Trophoblast cell (in vitro differentiated cells and primary cell): Measurements from ENCODE around the gene VSX2.

Experiments
- DNase-seq, 2 donors: peaks; one replicate each; pipeline ENCODE4 v3.0.0-alpha.2; 2016
- H2AFZ ChIP-seq: 2 replicates; pipeline ENCODE4 v1.6.1; 2013; ENCODE audit warnings: low read length, moderate library complexity, mild to moderate bottlenecking; ENCODE audit not compliant: insufficient read depth, poor library complexity
- H2AK5ac ChIP-seq: 2 replicates; pipeline ENCODE4 v1.6.1; 2013; ENCODE audit warnings: mild to moderate bottlenecking, low read length
- H2BK120ac ChIP-seq: 2 replicates; pipeline ENCODE4 v1.6.1; 2013; ENCODE audit warnings: low read length, mild to moderate bottlenecking, moderate library complexity; ENCODE audit not compliant: insufficient read depth, poor library complexity
- H2BK12ac ChIP-seq: 2 replicates; pipeline ENCODE4 v1.6.1; 2013; ENCODE audit warnings: mild to moderate bottlenecking, low read length, moderate library complexity
- H2BK5ac ChIP-seq: 2 replicates; pipeline ENCODE4 v1.6.1; 2013; ENCODE audit warnings: low read length, low read depth, moderate library complexity, mild to moderate bottlenecking; ENCODE audit not compliant: poor library complexity
- H3K14ac ChIP-seq: 2 replicates; pipeline ENCODE4 v1.6.1; 2013; ENCODE audit warnings: mild to moderate bottlenecking, low read length
- H3K18ac ChIP-seq: 2 replicates; pipeline ENCODE4 v1.6.1; 2013; ENCODE audit warnings: mild to moderate bottlenecking, low read length
- H3K23ac ChIP-seq: 2 replicates; pipeline ENCODE4 v1.6.1; 2013; ENCODE audit warnings: low read length
- H3K27ac ChIP-seq: 2 replicates; pipeline ENCODE4 v1.5.1; 2013; ENCODE audit warnings: low read depth, mild to moderate bottlenecking, inconsistent platforms, low read length, moderate library complexity
- H3K27me3 ChIP-seq: 2 replicates; pipeline ENCODE4 v1.6.1; 2013; ENCODE audit warnings: inconsistent platforms, mild to moderate bottlenecking, low read length, moderate library complexity; ENCODE audit not compliant: insufficient read depth
- H3K36me3 ChIP-seq, 2 experiments: 1 replicate in 1 of 2; 2 replicates in 1 of 2; pipeline ENCODE4 v1.6.1; 2013; ENCODE audit warnings: low read length in 2 of 2, mild to moderate bottlenecking in 2 of 2, moderate library complexity in 1 of 2; ENCODE audit not compliant: insufficient read depth in 2 of 2, control insufficient read depth in 1 of 2
- H3K4ac ChIP-seq: 2 replicates; pipeline ENCODE4 v1.6.1; 2013; ENCODE audit warnings: low read depth, mild to moderate bottlenecking, low read length, moderate library complexity
- H3K4me1 ChIP-seq, 2 experiments: 1 replicate in 1 of 2; 2 replicates in 1 of 2; pipeline ENCODE4 v1.6.1; 2013; ENCODE audit warnings: low read length in 2 of 2, mild to moderate bottlenecking in 2 of 2, moderate library complexity in 1 of 2; ENCODE audit not compliant: insufficient read depth in 2 of 2, control insufficient read depth in 1 of 2
- H3K4me2 ChIP-seq: 2 replicates; pipeline ENCODE4 v1.6.1; 2013; ENCODE audit warnings: inconsistent platforms, mild to moderate bottlenecking, low read length, moderate library complexity
- H3K4me3 ChIP-seq: 2 replicates; pipeline ENCODE4 v1.5.1; 2013; ENCODE audit warnings: mild to moderate bottlenecking, low read depth, low read length, inconsistent platforms
- H3K79me1 ChIP-seq: one replicate; pipeline ENCODE4 v1.6.1; 2013; ENCODE audit warnings: low read length
- H3K79me2 ChIP-seq: 2 replicates; pipeline ENCODE4 v1.6.1; 2013; ENCODE audit warnings: low read length, mild to moderate bottlenecking; ENCODE audit not compliant: control insufficient read depth, insufficient read depth, poor library complexity
- H3K9ac ChIP-seq: 2 replicates; pipeline ENCODE4 v1.6.1; 2013; ENCODE audit warnings: mild to moderate bottlenecking, low read length
- H3K9me3 ChIP-seq: 2 replicates; pipeline ENCODE4 v1.6.1; 2013; ENCODE audit warnings: low read depth, mild to moderate bottlenecking, control low read depth, inconsistent platforms, low read length; ENCODE audit not compliant: insufficient read depth
- H4K12ac ChIP-seq: 2 replicates; pipeline ENCODE4 v1.6.1; 2013; ENCODE audit warnings: low read depth, mild to moderate bottlenecking, low read length, moderate library complexity
- H4K8ac ChIP-seq: 2 replicates; pipeline ENCODE4 v1.6.1; 2013; ENCODE audit warnings: low read depth, mild to moderate bottlenecking, low read length, moderate library complexity
- H4K91ac ChIP-seq: one replicate; pipeline ENCODE4 v1.6.1; 2013; ENCODE audit warnings: low read depth, mild to moderate bottlenecking, low read length, moderate library complexity
- WGBS: extraction: QIAGEN DNeasy Blood & Tissue Kit; methylation state at CpG from one replicate; pipeline ENCODE4 v1.1.7; 2013; ENCODE audit warnings: missing lambda C conversion rate; ENCODE audit not compliant: insufficient read length, insufficient coverage; ENCODE audit errors: extremely low coverage; 5-methylcytosine and 5-hydroxymethylcytosine counted together

Gene VSX2

DNA sequence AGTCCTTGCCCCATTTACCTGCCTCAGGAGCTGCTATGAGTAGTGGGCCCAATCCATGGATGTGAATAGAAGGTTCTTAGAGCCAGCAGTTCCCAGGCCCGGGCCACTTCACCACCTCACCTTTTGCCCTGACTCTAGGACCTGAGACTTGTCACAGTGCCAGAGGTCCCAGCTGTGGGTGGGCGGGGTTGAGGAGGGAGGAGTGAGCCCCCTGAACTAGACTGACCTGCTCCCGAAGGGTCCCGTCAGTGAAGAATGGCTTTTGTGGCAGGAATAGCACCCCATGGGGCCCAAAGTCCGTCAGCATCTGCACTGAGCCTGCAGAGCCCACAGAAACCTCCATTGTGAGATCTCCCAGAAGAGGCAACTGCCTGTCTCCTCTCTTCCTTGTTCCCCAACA lies 50.6 kb downstream of the VSX2 start:
- no peak for DNase-seq
- Histone ChIP-seq H3K4me3 (no peak overlapping the region), H3K4me1 (peaks cover 0 to 3% of the 10 kb centered on the region in 2 experiments), H3K4me2 (no peak overlapping the region), H2AFZ (no peak overlapping the region), H3K23ac (no peak overlapping the region), H3K27ac (no peak overlapping the region), H3K79me2 (no peaks in the 10 kb centered on the region), H4K8ac (no peak overlapping the region), H3K4ac (no peak overlapping the region), H4K12ac (no peak overlapping the region), H2AK5ac (no peak overlapping the region), H3K36me3 (peaks cover 62 to 69% of the 10 kb centered on the region in 2 experiments), H3K27me3 (no peaks in the 10 kb centered on the region), H4K91ac (no peak overlapping the region), H3K79me1 (no peaks in the 10 kb centered on the region), H2BK12ac (no peak overlapping the region), H3K9me3 (peaks cover under 1% of the 10 kb centered on the region), H2BK5ac (no peak overlapping the region), H2BK120ac (no peak overlapping the region), H3K9ac (no peak overlapping the region), H3K14ac (no peak overlapping the region), H3K18ac (no peak overlapping the region)
- no CpG with 5 or more reads among the region's 5 CpGs for WGBS

DNA sequence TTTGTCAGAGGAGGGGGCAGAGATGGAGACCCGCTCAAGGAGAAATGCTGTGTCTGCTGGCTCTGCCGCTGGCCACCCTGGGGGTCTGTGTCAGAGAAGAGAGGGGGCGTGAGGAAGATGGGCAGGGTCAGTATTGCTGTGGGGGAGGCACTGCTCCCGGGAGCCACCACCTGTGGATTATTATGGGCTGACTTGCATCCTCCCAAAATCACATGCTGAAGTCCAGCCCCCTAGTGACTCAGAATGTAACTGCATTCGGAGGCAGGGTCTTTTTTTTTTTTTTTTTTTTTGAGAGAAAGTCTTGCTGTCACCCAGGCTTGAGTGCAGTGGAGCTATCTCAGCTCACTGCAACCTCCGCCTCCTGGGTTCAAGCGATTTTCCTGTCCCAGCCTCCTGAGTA lies 51.2 kb downstream of the VSX2 start:
- Histone ChIP-seq H2AK5ac (no peak overlapping the region), H3K79me1 (no peaks in the 10 kb centered on the region), H3K4ac (no peak overlapping the region), H3K18ac (no peak overlapping the region), H3K9ac (no peak overlapping the region), H3K4me3 (no peak overlapping the region), H3K27ac (no peak overlapping the region), H3K4me1 (peaks cover 0 to 3% of the 10 kb centered on the region in 2 experiments), H4K12ac (no peak overlapping the region), H2BK120ac (no peak overlapping the region), H3K27me3 (no peaks in the 10 kb centered on the region), H2BK5ac (no peak overlapping the region), H4K91ac (no peak overlapping the region), H3K4me2 (no peak overlapping the region), H3K9me3 (peaks cover 1% of the 10 kb centered on the region), H3K79me2 (no peaks in the 10 kb centered on the region), H2AFZ (no peak overlapping the region), H2BK12ac (no peak overlapping the region), H3K23ac (no peak overlapping the region), H3K36me3 (peaks cover 66 to 74% of the 10 kb centered on the region in 2 experiments), H4K8ac (no peak overlapping the region), H3K14ac (no peak overlapping the region)
- DNase-seq = peak in 1 of 2 donors; percentile 24
- no CpG with 5 or more reads among the region's 7 CpGs for WGBS

DNA sequence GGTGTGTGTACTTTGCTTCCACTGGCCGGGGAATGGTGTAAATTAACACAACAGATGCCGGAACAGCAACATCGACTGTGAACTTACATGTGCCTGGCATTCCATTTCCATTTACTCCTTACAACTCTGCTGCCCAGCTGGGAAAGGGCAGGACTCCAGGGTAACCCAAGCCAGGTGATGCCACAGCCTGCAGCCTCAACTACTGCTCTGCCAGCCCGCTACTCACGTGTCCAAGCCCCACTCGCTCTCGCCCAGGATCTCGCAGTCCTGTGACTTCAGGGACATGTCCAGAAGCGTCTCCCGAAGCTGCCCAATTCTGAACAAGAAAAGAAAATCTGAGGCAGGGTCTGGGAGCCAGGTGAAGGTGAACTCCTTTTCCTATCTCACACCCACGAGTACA lies 52.8 kb downstream of the VSX2 start:
- H2AFZ ChIP-seq = no peak overlapping the region
- H3K4me1 ChIP-seq = peaks cover 0 to 3% of the 10 kb centered on the region in 2 experiments
- peaks cover 1% of the 10 kb centered on the region for H3K9me3 ChIP-seq
- no peak overlapping the region for H3K27ac ChIP-seq
- H3K36me3 ChIP-seq = peaks cover 66 to 76% of the 10 kb centered on the region in 2 experiments
- H2BK120ac ChIP-seq = no peak overlapping the region
- H4K91ac ChIP-seq = no peak overlapping the region
- H3K23ac ChIP-seq = no peak overlapping the region
- WGBS = no CpG with 5 or more reads among the region's 11 CpGs
- H2BK12ac ChIP-seq = no peak overlapping the region
- no peak overlapping the region for H3K4me2 ChIP-seq
- H4K12ac ChIP-seq = no peak overlapping the region
- no peaks in the 10 kb centered on the region for H3K79me1 ChIP-seq
- no peak overlapping the region for H2BK5ac ChIP-seq
- H3K4ac ChIP-seq = no peak overlapping the region
- H2AK5ac ChIP-seq = no peak overlapping the region
- H4K8ac ChIP-seq = no peak overlapping the region
- no peaks in the 10 kb centered on the region for H3K79me2 ChIP-seq
- no peaks in the 10 kb centered on the region for H3K27me3 ChIP-seq
- H3K9ac ChIP-seq = no peak overlapping the region
- no peak for DNase-seq
- H3K4me3 ChIP-seq = no peak overlapping the region
- H3K18ac ChIP-seq = no peak overlapping the region
- H3K14ac ChIP-seq = no peak overlapping the region

DNA sequence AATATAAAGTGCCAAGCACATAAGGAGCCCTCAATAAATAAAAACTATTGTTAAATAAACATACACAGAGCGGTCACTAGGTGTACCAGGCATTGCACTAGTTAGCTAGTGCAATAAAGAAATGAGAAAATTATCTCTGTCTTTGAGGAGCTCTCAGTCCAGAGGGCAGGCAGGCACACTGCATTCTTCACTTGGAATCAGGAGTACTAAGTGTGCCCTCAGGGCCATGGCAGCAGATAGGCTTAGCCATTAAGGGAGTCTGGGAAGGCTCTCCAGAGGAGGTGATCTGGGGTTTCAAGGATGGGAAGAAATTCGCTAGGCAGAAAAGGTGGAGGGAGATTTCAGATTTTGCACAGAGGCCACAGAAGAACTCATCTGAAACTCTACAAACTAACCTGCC lies 54.4 kb downstream of the VSX2 start:
- Histone ChIP-seq H2BK5ac (no peak overlapping the region), H4K91ac (no peak overlapping the region), H3K27ac (no peak overlapping the region), H3K9ac (no peak overlapping the region), H2BK120ac (no peak overlapping the region), H3K27me3 (no peaks in the 10 kb centered on the region), H3K36me3 (peaks cover 59 to 70% of the 10 kb centered on the region in 2 experiments), H3K79me1 (no peaks in the 10 kb centered on the region), H3K9me3 (peaks cover 1% of the 10 kb centered on the region), H3K4me1 (peaks cover 0 to 3% of the 10 kb centered on the region in 2 experiments), H4K12ac (no peak overlapping the region), H3K4ac (no peak overlapping the region), H2AK5ac (no peak overlapping the region), H3K4me2 (no peak overlapping the region), H3K4me3 (no peak overlapping the region), H3K14ac (no peak overlapping the region), H2BK12ac (no peak overlapping the region), H3K79me2 (no peaks in the 10 kb centered on the region), H4K8ac (no peak overlapping the region), H2AFZ (no peak overlapping the region), H3K18ac (no peak overlapping the region), H3K23ac (no peak overlapping the region)
- DNase-seq = no peak
- no CpG with 5 or more reads among the region's 2 CpGs for WGBS
